HFFc6 (cell line): ENCODE measurements around the gene PPL. TPM values are rescaled to one million over a fixed set of nuclear protein-coding genes. Genes with fewer than 3 reads are reported as not detected.

Experiments
- DNase-seq: peaks from one replicate; pipeline ENCODE4 v3.0.0-alpha.2; 2018
- H3K27ac Mint-ChIP-seq: 2 replicates; pipeline ENCODE4 v1.8.0; 2020; ENCODE audit warnings: mild to moderate bottlenecking, mixed read lengths
- H3K27me3 Mint-ChIP-seq: 2 replicates; pipeline ENCODE4 v1.8.0; 2021; ENCODE audit warnings: mild to moderate bottlenecking, moderate library complexity, mixed read lengths; ENCODE audit not compliant: insufficient read depth
- H3K36me3 Mint-ChIP-seq: 2 replicates; pipeline ENCODE4 v1.8.0; 2021; ENCODE audit warnings: low read depth, mixed read lengths
- H3K4me1 Mint-ChIP-seq: 2 replicates; pipeline ENCODE4 v1.8.0; 2020; ENCODE audit warnings: low read depth, mixed read lengths
- H3K4me3 Mint-ChIP-seq: 2 replicates; pipeline ENCODE4 v1.8.0; 2020; ENCODE audit warnings: mild to moderate bottlenecking, moderate library complexity, mixed read lengths
- H3K9me3 Mint-ChIP-seq: 2 replicates; pipeline ENCODE4 v1.8.0; 2020; ENCODE audit warnings: mild to moderate bottlenecking, mixed read lengths
- total RNA-seq, 6 experiments: library from RNA; stranded (reverse); fragmentation: NEBNext Ultra II Directional; extraction: Animal tissue kit (Norgen Biotek cat#: 25700); gene quantifications; 2 replicates in 1 of 6; 3 replicates in 5 of 6; pipeline ENCODE4 v1.2.3, GENCODE V29; 2021
- TF ChIP-seq, protein P1 (sequence below): fragments of 200-600 bp; sonication (generic); IDR thresholded peaks from 2 replicates; pipeline ENCODE4 v1.5.0; 2021; ENCODE audit warnings: antibody characterized with exemption, mild to moderate bottlenecking

The PPL gene
- total RNA-seq, 6 experiments from 2014 or later, result 0.02 to 0.06 (median 0.05) TPM; not detected in 3

DNA sequence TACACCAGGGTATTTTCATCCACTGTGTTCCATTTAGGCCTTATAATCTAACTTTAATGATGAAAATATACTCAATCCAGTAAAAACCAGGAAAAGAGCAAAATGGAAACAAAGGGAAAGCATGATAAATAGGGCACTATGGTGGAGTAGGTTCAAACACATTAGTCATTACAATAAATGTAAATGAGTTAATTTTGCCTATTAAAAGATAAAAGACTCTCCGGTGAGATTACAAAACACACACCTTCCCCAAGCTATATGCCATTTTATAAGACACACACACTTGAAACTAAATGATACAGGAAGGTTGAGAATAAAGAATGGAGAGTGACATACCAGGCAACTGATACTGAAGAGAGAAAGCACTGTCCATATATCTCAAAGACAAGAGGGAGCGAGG is 10.0 kb downstream of the PPL start:
- Mint-ChIP-seq H3K4me1 (no peaks in the 10 kb centered on the region), H3K27ac (no peak overlapping the region), H3K36me3 (peaks cover 9% of the 10 kb centered on the region), H3K27me3 (peaks cover 42% of the 10 kb centered on the region), H3K9me3 (peaks cover 19% of the 10 kb centered on the region), H3K4me3 (no peak overlapping the region)
- TF ChIP-seq, protein P1, sequence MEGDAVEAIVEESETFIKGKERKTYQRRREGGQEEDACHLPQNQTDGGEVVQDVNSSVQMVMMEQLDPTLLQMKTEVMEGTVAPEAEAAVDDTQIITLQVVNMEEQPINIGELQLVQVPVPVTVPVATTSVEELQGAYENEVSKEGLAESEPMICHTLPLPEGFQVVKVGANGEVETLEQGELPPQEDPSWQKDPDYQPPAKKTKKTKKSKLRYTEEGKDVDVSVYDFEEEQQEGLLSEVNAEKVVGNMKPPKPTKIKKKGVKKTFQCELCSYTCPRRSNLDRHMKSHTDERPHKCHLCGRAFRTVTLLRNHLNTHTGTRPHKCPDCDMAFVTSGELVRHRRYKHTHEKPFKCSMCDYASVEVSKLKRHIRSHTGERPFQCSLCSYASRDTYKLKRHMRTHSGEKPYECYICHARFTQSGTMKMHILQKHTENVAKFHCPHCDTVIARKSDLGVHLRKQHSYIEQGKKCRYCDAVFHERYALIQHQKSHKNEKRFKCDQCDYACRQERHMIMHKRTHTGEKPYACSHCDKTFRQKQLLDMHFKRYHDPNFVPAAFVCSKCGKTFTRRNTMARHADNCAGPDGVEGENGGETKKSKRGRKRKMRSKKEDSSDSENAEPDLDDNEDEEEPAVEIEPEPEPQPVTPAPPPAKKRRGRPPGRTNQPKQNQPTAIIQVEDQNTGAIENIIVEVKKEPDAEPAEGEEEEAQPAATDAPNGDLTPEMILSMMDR, result no peak
- DNase-seq, result no peak

DNA sequence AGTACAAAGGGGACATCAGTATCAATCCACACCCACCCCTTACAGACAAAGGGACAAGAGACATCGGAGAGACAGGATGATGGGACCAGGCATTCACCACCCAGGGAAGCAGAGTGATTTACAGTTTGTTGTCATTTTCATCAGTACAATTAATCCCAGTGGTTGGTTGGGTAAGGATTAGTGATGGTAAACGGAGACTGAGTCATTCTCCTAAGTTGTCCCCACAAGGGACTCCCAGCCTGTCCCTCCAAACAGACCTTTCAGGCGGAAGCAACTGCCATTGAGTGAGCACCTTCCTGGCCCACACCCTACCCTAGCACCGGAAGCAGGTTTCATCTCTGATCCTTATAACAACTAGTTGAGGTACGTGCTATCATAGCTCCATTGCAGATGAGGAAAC is 11.2 kb downstream of the PPL start:
- Mint-ChIP-seq H3K36me3 (peaks cover 9% of the 10 kb centered on the region), H3K4me1 (no peaks in the 10 kb centered on the region), H3K4me3 (no peak overlapping the region), H3K27ac (no peak overlapping the region), H3K9me3 (peaks cover 19% of the 10 kb centered on the region), H3K27me3 (peaks cover 39% of the 10 kb centered on the region)
- TF ChIP-seq, protein P1, result no peak
- DNase-seq, result no peak

DNA sequence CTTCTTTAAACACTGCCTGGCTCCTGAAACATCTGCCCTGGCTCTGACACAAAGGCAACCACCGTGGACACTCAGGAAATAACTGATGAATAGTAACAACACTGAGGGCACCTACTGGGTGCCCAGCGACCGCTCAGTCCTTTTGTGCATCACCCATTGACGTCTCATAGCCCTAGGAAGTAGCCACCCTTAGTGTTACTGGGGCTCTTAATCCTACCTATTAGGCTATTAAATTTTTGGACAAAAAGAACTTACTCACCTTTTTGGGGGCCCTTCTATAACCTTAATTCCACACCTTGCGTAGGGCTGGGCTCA is 11.7 kb downstream of the PPL start:
- H3K36me3 Mint-ChIP-seq, result peaks cover 9% of the 10 kb centered on the region
- no peak for DNase-seq
- no peak overlapping the region for H3K27ac Mint-ChIP-seq

DNA sequence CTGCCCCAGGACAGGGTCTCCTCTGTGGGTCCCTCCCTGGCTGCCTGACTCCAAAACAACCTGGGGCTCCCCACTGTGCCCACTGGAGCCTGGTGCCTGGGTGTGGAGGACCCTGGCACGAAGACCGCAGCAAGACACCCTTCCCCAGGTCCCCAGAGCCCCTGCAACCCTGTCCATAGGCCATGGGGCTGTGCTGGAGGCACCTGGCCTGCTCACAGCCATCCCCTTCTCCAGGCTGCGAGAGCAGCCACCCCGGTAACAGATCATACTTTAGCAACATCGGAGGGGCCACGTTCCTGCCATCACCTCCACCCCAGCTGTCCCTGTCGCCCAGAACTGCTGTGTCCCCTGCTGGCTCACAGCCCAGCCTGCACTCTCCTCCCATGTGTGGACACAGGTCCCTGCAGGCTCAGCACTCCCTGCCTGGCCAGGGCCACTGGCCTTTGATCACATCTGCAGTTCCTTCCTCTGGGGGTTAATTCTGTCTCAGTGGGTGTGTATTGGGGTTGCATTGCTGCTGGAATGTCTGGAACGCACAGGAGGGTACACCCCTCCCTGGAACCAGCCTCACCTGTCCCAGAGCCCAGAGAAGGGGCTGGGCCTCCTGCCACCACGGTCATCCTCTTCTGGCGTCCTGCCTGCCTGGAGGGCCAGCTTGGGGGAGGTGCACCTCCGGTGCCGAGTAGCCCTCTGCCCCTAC is 12.2 kb downstream of the PPL start:
- peaks cover 35% of the 10 kb centered on the region for H3K27me3 Mint-ChIP-seq
- TF ChIP-seq, protein P1, result no peak
- H3K4me1 Mint-ChIP-seq, result no peaks in the 10 kb centered on the region
- peaks cover 19% of the 10 kb centered on the region for H3K9me3 Mint-ChIP-seq
- no peak for DNase-seq
- H3K36me3 Mint-ChIP-seq, result peaks cover 9% of the 10 kb centered on the region
- no peak overlapping the region for H3K4me3 Mint-ChIP-seq
- H3K27ac Mint-ChIP-seq, result no peak overlapping the region

More for the DNA sequence above, 11.7 kb downstream of the PPL start:
- Mint-ChIP-seq H3K27me3 (peaks cover 39% of the 10 kb centered on the region), H3K9me3 (peaks cover 19% of the 10 kb centered on the region), H3K4me3 (no peak overlapping the region), H3K4me1 (no peaks in the 10 kb centered on the region)
- TF ChIP-seq, protein P1, result no peak

DNA sequence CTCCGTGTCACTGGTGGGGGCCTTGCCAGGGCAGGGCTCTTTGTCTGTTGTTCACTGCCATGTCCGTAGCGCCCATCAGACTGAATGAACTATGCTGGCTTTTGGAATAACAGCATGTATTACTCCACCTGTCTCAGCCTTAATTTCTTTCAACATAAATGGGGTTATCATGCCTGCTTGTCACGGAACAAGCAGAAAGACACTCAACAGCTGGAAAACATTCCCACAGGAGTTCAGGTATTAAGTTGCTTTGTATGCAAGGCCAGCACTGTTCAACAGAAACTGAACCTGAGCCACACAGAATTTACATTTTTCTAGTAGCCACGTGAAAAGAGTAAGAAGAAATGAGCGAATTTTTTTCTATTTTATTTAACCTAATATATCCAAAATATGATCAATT is 13.1 kb downstream of the PPL start:
- Mint-ChIP-seq H3K36me3 (peaks cover 9% of the 10 kb centered on the region), H3K27ac (no peak overlapping the region), H3K9me3 (peaks cover 19% of the 10 kb centered on the region), H3K4me3 (no peak overlapping the region), H3K27me3 (peaks cover 28% of the 10 kb centered on the region), H3K4me1 (no peaks in the 10 kb centered on the region)
- no peak for DNase-seq
- TF ChIP-seq, protein P1, result no peak
